ENCODE data around the gene VRTN. TPM values are rescaled to one million over a fixed set of nuclear protein-coding genes. Genes with fewer than 3 reads are reported as not detected.

Gene VRTN
- total and polyA plus RNA-seq, 9 of the 15 experiments (the other 6 are each of a cell fraction or from before 2014, with no cell fraction given) = 0.05 to 0.09 (median 0.06) TPM; not detected in 6

DNA sequence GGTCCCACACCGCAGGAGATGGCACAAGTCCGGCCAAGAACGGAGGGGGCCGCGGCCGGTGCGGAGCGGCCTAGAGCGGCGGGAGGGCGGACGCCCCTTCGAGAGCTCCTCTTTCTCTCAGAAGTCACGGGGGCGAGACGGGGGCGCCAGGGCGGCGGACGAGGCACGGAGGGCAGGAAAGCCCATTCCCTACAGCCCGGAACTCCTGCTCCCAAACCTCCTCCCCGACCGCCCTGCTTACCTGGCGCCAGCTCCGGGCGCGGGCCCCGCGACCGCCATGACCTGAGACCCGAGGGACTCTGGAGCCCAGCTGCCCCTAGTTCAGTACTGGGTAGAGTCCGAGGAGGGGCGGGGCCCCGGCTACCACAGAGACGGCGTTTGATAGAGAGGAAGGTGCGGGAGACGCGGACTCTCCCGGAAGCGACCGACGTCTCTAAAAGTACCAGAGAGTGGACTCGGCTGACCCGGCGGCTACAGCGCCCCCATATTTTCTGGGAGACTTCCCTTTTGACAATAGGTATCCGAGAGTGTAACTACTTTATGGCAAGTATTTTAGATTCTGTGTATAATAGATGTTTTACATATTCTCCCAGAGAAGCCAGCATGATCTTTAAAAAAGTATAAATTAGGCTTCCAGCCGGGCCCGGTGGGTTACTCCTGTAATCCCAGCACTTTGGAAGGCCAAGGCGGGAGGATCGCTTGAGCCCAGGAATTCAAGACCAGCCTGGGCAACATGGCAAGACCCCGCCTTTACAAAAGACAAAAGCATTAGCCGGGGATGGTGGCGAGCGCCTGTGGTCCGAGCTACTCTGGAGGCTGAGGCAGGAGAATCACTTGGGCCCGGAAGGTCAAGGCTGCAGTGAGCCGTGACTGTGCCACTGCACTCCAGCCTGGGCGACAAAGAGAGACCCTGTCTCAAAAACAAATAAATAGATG lies 45.4 kb upstream of the VRTN start, which contains the start of gene ABCD4 (continued):
- no peak for TF ChIP-seq ZNF24 (IDR thresholded peaks at IDR 0.05)
- TF ChIP-seq ARNT (IDR thresholded peaks at IDR 0.05) = no peak
- no peak for TF ChIP-seq FOXK1 (CRISPR knock-in tag; IDR thresholded peaks at IDR 0.05; ENCODE audit: borderline replicate concordance)
- no peak for TF ChIP-seq JUN (IDR thresholded peaks at IDR 0.05; ENCODE audit: borderline replicate concordance, low read depth, low read length)
- TF ChIP-seq JUN (CRISPR knock-in tag; IDR thresholded peaks at IDR 0.05; ENCODE audit: borderline replicate concordance) = no peak
- TF ChIP-seq HNRNPH1 (optimal IDR thresholded peaks at IDR 0.05; ENCODE audit: low read depth, low read length) = no peak
- no peak for TF ChIP-seq SAP30 (IDR thresholded peaks at IDR 0.05; ENCODE audit: borderline replicate concordance, insufficient read depth, low read depth, low read length, poor library complexity, severe bottlenecking)
- no peak for TF ChIP-seq ZNF766 (CRISPR knock-in tag; conservative IDR thresholded peaks at IDR 0.05)
- TF ChIP-seq, protein P1, sequence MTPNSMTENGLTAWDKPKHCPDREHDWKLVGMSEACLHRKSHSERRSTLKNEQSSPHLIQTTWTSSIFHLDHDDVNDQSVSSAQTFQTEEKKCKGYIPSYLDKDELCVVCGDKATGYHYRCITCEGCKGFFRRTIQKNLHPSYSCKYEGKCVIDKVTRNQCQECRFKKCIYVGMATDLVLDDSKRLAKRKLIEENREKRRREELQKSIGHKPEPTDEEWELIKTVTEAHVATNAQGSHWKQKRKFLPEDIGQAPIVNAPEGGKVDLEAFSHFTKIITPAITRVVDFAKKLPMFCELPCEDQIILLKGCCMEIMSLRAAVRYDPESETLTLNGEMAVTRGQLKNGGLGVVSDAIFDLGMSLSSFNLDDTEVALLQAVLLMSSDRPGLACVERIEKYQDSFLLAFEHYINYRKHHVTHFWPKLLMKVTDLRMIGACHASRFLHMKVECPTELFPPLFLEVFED (CRISPR knock-in tag; conservative IDR thresholded peaks at IDR 0.05) = no peak
- no peak for TF ChIP-seq RHOXF2B (CRISPR knock-in tag; conservative IDR thresholded peaks at IDR 0.05)
- TF ChIP-seq, protein P2, sequence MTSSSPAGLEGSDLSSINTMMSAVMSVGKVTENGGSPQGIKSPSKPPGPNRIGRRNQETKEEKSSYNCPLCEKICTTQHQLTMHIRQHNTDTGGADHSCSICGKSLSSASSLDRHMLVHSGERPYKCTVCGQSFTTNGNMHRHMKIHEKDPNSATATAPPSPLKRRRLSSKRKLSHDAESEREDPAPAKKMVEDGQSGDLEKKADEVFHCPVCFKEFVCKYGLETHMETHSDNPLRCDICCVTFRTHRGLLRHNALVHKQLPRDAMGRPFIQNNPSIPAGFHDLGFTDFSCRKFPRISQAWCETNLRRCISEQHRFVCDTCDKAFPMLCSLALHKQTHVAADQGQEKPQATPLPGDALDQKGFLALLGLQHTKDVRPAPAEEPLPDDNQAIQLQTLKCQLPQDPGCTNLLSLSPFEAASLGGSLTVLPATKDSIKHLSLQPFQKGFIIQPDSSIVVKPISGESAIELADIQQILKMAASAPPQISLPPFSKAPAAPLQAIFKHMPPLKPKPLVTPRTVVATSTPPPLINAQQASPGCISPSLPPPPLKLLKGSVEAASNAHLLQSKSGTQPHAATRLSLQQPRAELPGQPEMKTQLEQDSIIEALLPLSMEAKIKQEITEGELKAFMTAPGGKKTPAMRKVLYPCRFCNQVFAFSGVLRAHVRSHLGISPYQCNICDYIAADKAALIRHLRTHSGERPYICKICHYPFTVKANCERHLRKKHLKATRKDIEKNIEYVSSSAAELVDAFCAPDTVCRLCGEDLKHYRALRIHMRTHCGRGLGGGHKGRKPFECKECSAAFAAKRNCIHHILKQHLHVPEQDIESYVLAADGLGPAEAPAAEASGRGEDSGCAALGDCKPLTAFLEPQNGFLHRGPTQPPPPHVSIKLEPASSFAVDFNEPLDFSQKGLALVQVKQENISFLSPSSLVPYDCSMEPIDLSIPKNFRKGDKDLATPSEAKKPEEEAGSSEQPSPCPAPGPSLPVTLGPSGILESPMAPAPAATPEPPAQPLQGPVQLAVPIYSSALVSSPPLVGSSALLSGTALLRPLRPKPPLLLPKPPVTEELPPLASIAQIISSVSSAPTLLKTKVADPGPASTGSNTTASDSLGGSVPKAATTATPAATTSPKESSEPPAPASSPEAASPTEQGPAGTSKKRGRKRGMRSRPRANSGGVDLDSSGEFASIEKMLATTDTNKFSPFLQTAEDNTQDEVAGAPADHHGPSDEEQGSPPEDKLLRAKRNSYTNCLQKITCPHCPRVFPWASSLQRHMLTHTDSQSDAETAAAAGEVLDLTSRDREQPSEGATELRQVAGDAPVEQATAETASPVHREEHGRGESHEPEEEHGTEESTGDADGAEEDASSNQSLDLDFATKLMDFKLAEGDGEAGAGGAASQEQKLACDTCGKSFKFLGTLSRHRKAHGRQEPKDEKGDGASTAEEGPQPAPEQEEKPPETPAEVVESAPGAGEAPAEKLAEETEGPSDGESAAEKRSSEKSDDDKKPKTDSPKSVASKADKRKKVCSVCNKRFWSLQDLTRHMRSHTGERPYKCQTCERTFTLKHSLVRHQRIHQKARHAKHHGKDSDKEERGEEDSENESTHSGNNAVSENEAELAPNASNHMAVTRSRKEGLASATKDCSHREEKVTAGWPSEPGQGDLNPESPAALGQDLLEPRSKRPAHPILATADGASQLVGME (CRISPR knock-in tag; IDR thresholded peaks at IDR 0.05) = no peak
- TF ChIP-seq ZNF316 (IDR thresholded peaks at IDR 0.05) = no peak
- no peak for TF ChIP-seq RNF2 (IDR thresholded peaks at IDR 0.05)
- TF ChIP-seq ZNF140 (CRISPR knock-in tag; IDR thresholded peaks at IDR 0.05) = no peak
- no peak for TF ChIP-seq STAG1 (CRISPR knock-in tag; IDR thresholded peaks at IDR 0.05; ENCODE audit: borderline replicate concordance)
- TF ChIP-seq ZBTB8A (IDR thresholded peaks at IDR 0.05; ENCODE audit: partially characterized antibody) = no peak
